ENCODE results near the gene FBXO24. TPM values are rescaled to one million over a fixed set of nuclear protein-coding genes. Genes with fewer than 3 reads are reported as not detected.

FBXO24 gene
- total and polyA plus RNA-seq, 9 of the 15 experiments (the other 6 are each of a cell fraction or from before 2014, with no cell fraction given): 0.17 to 0.95 (median 0.50) TPM

DNA sequence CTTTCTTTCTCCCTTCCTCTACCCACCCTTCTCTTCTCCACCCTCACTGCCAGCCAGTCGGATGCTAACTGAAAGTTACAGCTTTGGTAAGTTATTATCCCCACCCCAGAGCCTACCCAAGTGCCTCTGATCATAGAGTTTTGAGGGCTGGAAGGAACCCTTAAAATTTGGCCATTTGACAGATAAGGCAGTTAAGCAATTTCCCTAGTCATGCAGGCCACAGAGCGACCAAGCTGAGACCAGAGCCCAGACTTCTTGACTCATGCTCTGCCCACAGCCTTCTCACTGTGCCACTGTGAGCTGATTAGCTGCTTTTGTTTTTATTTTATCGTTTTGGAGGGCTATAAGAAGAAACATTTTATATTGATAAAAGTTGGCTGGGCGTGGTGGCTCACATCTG, 29.6 kb upstream of the FBXO24 start (continued):
- TF ChIP-seq, protein P1, sequence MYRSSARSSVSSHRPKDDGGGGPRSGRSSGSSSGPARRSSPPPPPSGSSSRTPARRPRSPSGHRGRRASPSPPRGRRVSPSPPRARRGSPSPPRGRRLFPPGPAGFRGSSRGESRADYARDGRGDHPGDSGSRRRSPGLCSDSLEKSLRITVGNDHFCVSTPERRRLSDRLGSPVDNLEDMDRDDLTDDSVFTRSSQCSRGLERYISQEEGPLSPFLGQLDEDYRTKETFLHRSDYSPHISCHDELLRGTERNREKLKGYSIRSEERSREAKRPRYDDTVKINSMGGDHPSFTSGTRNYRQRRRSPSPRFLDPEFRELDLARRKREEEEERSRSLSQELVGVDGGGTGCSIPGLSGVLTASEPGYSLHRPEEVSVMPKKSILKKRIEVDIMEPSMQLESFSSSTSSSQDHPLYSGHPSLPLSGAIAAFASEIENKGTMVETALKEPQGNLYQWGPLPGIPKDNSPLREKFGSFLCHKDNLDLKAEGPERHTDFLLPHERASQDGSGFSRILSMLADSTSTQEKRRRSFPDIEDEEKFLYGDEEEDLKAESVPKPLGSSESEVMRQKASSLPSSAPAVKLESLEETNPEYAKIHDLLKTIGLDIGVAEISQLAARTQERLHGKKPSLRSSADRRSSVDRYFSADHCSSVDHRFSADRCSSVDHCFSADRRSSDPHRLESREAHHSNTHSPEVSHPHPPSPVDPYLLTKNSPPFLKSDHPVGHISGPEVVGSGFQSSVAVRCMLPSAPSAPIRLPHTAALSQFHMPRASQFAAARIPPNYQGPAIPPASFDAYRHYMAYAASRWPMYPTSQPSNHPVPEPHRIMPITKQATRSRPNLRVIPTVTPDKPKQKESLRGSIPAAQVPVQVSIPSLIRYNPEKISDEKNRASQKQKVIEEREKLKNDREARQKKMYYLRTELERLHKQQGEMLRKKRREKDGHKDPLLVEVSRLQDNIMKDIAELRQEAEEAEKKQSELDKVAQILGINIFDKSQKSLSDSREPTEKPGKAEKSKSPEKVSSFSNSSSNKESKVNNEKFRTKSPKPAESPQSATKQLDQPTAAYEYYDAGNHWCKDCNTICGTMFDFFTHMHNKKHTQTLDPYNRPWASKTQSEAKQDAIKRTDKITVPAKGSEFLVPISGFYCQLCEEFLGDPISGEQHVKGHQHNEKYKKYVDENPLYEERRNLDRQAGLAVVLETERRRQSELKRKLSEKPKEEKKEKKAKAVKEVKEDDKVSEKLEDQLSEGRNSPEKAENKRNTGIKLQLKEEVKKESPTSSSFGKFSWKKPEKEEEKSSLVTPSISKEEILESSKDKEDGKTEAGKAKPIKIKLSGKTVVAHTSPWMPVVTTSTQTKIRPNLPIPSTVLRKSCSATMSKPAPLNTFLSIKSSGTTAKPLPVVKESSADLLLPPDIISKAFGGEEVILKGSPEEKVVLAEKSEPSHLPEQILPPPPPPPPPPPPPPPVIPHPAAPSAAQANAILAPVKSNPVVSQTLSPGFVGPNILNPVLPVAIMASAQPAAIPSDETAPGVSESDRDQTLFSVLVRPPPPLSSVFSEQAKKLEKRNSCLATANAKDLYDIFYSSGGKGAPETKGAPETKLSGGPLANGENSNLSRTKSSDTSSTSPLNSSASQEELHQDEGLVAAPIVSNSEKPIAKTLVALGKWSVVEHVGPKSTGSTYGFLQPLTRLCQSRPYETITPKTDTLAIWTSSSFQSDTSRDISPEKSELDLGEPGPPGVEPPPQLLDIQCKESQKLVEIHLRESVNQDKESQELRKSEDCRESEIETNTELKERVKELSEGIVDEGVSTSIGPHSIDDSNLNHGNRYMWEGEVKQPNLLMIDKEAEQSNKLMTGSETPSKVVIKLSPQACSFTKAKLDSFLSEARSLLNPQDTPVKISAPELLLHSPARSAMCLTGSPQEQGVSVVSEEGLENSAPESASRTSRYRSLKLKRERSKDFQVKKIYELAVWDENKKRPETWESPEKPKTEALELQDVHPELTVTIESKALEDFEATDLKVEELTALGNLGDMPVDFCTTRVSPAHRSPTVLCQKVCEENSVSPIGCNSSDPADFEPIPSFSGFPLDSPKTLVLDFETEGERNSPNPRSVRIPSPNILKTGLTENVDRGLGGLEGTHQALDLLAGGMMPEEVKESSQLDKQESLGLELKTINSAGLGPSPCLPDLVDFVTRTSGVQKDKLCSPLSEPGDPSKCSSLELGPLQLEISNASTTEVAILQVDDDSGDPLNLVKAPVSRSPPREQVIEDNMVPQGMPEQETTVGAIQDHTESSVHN (IDR thresholded peaks at IDR 0.05; ENCODE audit: borderline replicate concordance in 1 of 2, low read depth in 1 of 2): no peak
- TF ChIP-seq ZNF785 (CRISPR knock-in tag; IDR thresholded peaks at IDR 0.05) (no peak), ZNF511 (CRISPR knock-in tag; IDR thresholded peaks at IDR 0.05) (no peak), CREBBP (IDR thresholded peaks at IDR 0.05; ENCODE audit: low read depth, low read length) (no peak), RBM14 (IDR thresholded peaks at IDR 0.05; ENCODE audit: borderline replicate concordance, insufficient read depth, low read depth, low read length) (no peak), ZNF431 (CRISPR knock-in tag; IDR thresholded peaks at IDR 0.05) (no peak), TCF3 (CRISPR knock-in tag; IDR thresholded peaks at IDR 0.05) (0 out of 2 replicates have a peak, but pooled peaks have one; percentile 14), BCOR (IDR thresholded peaks at IDR 0.05) (no peak), SP1 (CRISPR knock-in tag; IDR thresholded peaks at IDR 0.05) (no peak), C11orf30 (IDR thresholded peaks at IDR 0.05; ENCODE audit: low read depth) (peak; percentile 53; the same call in 1 of the 2 replicates), SMAD4 (CRISPR knock-in tag; conservative IDR thresholded peaks at IDR 0.05) (no peak), PHTF2 (CRISPR knock-in tag; IDR thresholded peaks at IDR 0.05) (no peak)
- TF ChIP-seq, protein P2, sequence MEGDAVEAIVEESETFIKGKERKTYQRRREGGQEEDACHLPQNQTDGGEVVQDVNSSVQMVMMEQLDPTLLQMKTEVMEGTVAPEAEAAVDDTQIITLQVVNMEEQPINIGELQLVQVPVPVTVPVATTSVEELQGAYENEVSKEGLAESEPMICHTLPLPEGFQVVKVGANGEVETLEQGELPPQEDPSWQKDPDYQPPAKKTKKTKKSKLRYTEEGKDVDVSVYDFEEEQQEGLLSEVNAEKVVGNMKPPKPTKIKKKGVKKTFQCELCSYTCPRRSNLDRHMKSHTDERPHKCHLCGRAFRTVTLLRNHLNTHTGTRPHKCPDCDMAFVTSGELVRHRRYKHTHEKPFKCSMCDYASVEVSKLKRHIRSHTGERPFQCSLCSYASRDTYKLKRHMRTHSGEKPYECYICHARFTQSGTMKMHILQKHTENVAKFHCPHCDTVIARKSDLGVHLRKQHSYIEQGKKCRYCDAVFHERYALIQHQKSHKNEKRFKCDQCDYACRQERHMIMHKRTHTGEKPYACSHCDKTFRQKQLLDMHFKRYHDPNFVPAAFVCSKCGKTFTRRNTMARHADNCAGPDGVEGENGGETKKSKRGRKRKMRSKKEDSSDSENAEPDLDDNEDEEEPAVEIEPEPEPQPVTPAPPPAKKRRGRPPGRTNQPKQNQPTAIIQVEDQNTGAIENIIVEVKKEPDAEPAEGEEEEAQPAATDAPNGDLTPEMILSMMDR (IDR thresholded peaks at IDR 0.05 in 2 of 3, conservative IDR thresholded peaks at IDR 0.05 in 1 of 3; ENCODE audit: insufficient read depth in 2 of 3, low read depth in 1 of 3, low read length in 3 of 3): no peak
- TF ChIP-seq, protein P3, sequence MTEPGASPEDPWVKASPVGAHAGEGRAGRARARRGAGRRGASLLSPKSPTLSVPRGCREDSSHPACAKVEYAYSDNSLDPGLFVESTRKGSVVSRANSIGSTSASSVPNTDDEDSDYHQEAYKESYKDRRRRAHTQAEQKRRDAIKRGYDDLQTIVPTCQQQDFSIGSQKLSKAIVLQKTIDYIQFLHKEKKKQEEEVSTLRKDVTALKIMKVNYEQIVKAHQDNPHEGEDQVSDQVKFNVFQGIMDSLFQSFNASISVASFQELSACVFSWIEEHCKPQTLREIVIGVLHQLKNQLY (CRISPR knock-in tag; conservative IDR thresholded peaks at IDR 0.05): no peak
